Stimulated activated CD8-positive, alpha-beta memory T cell treated with anti-CD3 and anti-CD28 coated beads, Interleukin-15, amount 100 ng/mL, for 1 hour (primary cell): ENCODE measurements around the gene MAN1A1.
"Not testable (repeated sequence)": the region's sequence is repeated elsewhere in the genome, so short reads cannot be mapped to it uniquely, and the experiment has no call there.

ENCODE experiments used
- DNase-seq: peaks from one replicate; pipeline ENCODE4 v3.0.0-alpha.2; 2020; ENCODE audit warnings: low read depth

Gene MAN1A1

DNA sequence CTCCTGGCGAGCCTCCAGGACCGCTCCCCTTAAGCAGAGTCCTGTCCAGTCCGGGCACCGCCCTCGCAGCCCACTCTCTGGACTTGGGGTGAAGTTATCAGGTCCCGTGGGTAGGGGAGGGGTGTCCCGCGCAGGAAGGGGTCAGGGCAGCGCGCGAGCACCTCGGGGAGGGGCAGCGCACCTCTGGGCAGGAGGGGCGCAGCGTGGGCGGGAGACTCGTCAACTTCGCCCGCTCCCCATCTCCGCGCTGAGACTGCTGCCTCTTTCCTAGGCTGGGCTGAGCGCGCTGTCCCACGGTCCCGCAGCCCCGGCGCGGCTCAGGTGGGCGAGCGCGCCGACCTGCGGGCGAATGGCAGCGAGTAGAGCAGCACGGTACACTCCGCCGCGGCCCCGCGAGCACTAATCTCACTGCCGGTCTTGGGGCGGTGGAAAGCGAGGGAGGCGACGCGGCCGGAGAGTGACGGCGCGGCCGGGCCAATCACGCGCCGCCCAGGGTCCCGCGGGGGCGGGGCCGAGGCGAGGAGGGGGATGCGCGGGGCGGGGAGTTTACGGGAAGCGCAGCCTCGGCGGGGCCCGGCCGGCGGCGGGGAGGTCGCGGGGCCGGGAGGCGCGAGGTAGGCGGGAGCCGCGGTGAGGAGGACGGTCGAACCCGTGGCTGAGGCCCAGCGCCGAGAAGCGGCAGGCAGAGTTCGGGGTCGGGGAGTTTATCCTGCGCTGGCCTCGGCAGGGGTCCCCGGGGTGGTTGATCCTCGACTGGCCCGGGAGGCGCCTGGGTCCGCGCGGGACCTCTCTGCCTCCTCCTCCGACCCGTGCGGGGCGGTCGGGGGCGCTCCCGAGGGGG is at the start of gene MAN1A1:
Gene MAN1A1 (minus strand): TSS at position 401 of the 841 bp plus-strand sequence. CDS start 696 bp downstream, outside the sequence.
- DNase-seq = peak; percentile 82

DNA sequence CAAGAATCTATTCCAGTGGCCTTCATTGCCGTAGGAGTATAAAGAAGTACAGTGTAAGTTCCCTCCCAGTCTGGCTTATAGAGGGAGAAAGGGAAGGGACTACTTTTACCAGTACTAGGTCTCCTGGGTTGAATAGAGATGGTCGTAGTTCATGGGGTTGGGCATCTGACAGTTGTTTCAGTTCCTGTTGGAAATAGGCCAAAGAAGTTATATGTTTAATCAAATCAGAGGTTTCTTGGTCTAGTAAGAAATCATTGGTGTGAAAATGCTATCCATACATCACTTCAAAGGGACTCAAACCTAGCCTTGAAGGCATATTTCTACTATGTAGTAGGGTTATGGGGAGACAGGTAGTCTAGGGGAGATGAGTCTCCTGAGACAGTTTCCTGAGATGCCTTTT is 45.6 kb upstream of the MAN1A1 start:
- no peak for DNase-seq

GRCh38 chr6:119390247-119390793 is 40.8 kb upstream of the MAN1A1 start:
- DNase-seq = no peak

GRCh38 chr6:119385994-119386393 is 36.4 kb upstream of the MAN1A1 start:
- DNase-seq = no peak

- no peak for DNase-seq
Measured at GRCh38 chr6:119384444-119384843, 34.9 kb upstream of the MAN1A1 start.

DNA sequence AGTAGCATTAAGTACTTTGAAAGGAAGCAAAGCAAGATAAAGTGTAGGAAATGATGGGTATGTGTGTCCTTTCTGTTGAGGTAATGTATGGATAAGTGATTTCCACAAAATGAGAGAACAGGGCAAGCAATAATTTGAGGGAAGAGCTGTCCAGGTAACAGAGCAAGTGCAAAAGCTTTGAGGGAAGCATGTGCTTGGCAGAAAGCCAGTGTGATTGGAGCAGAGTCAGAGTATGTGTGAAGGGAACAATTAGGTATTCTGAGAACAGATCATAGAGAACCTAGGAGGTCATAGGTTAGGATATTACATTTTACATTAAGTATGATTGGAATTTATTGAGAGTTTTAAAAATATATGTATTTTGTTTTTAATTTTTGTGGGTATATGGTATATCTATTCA is 30.2 kb upstream of the MAN1A1 start:
- no peak for DNase-seq

- not testable (repeated sequence) for DNase-seq
Measured at GRCh38 chr6:119377043-119377442, 27.5 kb upstream of the MAN1A1 start.

DNA sequence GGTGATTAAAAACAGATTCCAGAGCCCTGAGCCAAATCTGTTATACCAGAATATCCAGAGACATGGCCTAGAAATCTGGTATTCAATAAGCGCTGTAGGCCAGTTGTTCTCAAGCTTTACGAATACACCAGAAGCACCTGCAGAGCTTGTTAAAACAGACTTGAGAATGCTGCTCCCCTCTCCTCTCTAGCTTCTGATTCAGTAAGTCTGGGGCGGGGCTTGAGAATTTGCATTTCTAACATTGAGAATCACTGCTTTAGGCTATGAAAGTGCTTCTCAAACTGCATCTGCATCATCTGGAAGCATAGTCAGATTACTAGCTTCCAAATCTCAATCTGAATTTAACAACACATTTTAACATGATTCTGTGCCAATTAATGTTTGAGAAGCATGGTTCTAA is 20.5 kb upstream of the MAN1A1 start:
- DNase-seq = no peak

DNA sequence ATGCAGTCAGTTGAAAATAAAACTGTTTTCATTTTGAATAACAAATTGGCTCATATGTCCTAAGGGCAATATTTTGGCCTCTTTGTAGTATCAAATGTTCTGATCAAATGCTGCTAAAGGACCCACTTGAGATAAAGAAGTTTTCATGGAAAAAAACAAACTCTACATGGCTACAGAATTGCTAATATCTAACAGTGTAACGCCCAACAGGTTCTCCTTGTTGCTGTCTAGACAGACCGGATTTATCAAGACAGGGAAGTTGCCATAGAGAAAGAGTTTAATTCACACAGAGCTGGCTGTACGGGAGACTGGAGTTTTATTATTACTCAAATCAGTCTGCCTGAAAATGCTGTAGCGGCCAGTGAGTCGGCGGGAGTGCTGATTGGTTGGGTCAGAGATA is 19.4 kb upstream of the MAN1A1 start:
- DNase-seq = no peak

DNA sequence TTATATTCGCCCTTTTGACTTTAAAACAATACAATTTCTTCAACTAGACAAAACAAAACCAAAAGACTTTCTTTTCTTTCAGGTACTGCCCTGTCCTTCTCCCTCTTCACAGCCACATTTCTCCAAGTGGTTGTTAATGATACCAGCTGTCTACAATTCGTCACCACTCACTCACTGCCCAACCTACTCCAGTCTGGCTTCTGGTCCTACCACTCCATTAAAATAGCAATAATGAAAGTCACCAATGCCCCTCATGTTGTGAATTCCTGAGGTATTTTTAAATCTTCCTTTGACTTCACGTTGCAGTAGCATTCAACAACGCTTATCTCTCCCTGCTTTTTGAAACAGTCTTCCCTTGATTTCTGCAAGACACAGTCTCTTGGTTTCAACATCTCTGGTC is 11.6 kb upstream of the MAN1A1 start:
- no peak for DNase-seq

- no peak for DNase-seq
Measured at GRCh38 chr6:119360262-119360915, 10.8 kb upstream of the MAN1A1 start.

- no peak for DNase-seq
Measured at GRCh38 chr6:119355890-119356289, 6.3 kb upstream of the MAN1A1 start.

DNA sequence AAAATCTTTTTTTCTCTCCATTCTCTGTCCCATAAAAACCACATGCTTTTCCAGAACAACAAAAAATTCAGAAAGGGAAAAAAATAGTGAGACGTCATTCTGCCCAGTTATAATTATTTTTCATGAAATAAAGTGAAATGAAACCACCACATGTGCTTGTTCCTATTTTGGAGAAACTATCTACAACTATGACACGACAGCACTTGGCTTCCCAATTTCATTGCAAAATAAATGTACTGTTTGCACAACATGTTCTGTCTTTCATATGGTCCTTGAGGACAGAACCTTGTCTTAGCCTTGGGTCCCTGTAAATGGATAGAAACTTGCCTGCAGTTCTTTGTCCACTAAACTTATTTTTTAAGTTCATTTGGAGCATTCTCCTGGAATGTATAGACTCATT is 5.6 kb upstream of the MAN1A1 start:
- no peak for DNase-seq

DNA sequence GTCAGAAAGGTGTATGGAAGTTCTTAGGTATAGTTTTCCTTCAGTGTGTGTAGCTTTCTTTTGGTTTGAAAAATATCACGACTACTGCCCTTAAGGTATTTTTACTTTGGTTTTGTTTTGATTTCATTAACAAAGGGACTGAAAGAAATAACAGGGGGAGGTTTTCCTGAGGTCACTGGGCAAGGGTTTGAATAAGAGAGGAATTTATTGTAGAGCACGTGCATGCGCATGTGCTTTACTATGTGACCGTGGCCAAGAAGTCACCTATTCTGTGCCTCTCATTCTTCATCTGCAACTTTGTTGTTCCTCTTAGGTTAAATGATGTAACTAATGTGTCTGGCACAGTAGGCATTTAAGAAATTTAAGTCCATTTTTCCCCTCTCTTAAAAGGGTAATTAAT is 4.1 kb upstream of the MAN1A1 start:
- no peak for DNase-seq

DNA sequence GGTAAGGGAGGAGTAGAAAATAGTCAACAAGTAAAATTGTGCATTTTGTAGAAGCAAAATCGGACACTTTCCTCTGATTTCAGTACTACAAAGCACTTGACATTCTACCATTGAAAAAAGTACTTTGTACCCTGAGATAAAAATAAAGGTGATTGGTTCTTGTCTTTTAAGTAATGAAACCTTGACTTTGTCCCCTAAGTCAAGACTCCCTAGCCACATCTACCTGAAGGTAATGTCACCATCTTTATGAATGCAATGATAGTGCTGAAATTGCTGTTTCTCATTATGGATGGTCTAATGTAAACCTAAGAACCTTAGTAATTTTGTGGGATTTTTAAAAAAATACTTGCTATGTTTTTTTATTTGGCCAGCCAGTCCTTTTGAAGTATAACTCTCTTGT is 2.4 kb upstream of the MAN1A1 start:
- no peak for DNase-seq

GRCh38 chr6:119350952-119351372 is 1.4 kb upstream of the MAN1A1 start:
- DNase-seq = no peak

DNA sequence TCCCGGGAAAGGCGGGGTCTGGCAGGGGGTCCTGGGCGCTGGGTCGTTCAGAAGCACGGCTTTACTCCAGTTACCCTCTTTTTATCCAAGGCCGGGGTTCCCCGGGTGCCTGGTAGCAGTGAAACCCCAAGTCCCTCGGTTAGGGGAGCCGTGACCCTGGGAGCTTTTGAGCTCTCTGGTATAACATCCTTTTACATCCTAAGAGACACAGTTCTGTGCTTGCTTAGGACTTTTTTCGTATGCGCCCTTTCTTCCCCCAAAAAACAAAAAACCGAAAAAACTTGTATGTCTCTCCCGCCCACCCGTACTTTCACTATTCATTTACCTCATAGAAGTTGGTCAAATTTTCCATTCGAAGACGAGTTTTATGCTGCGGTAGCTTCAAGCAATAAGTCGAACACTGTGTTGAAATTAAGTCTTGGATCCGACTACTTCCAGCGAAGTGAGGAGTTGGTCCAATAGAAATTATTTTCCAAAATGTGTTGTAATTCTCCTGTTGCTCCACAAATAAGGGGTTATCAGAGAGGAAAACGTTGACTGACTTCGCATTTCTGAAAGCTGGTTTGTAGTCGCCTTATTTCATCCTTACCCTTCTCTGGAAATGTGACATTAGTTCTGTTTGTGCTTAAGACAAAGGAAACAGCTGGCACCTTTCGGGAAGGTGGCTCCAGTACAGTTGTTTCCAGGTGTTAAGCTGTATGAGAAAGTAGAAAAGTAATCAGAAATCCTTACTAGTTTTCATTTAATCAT is 816 bp upstream of the MAN1A1 start:
- peak; percentile 17 for DNase-seq

DNA sequence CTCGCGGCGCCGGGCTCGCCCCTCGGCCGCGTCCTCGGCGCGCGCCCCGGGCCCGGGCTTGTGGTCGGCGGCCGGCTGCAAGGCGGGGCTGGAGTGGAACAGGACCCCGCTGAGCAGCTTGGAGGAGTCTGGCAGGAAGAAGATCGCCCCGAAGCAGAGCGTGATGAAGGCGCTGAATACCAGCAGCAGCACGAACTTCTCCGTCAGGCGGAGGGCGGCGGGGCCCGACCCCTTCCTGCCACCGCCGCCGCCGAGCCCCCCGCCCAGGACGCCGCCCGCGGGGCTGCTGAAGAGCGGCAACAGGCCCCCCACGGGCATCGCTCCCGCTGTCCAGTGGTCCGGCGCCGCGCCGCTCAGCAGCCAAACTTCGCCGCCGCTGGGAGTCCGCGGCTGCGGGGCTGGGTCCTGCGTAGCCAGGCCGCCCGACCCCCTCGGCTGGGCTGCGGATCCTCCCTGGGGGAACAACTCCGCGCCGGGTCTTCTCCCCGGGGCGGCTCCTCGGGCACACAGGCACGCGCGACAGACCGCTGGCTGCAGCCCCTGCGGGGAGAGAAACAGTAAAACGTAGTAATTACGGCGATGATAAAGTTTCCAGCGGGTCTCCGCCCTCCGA is 707 bp downstream of the MAN1A1 start:
- DNase-seq = no peak

DNA sequence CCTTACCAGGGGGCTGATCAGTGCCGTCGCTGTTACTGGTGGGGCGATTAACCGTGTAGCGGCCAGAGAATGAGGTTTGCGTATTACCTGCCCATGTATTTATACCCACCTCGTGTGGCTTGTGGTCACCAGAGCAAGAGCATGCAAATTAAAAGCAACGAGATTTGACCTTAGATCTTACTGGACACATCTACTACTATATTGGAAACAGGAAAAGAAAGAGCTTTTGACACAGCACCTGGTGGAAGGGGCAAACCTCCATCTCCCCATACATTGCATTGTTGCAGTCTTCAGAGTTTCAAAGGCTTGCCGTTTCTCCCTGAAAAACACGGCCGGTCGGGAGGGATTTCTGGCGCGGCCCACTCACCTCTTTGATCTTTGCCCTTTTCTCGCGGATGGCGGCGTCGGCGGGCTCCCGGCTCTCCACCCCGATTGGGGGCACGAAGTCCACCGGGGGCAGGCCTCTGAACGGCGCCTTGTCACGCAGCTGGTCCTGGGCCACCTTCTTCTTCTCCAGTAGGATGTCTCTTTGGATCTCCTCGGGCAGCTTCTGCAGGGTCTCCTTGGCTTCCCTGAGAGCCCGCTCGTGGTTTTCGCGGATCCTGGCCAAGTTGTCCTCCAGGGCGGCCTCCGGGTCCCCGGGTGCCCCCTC is 1.3 kb downstream of the MAN1A1 start:
- no peak for DNase-seq

- DNase-seq = no peak
Measured at GRCh38 chr6:119347466-119348095, 2.0 kb downstream of the MAN1A1 start.

- no peak for DNase-seq
Measured at GRCh38 chr6:119346936-119347335, 2.6 kb downstream of the MAN1A1 start.
